T follicular helper cell (primary cell): ENCODE data around the gene CHRNA5.
"Not testable (repeated sequence)": the region's sequence is repeated elsewhere in the genome, so short reads cannot be mapped to it uniquely, and the experiment has no call there.

Source experiments
- DNase-seq: peaks from one replicate; pipeline ENCODE4 v3.0.0-alpha.2; 2020; ENCODE audit warnings: low read depth
- total RNA-seq, 2 experiments: gene quantifications; one replicate each; lab custom pipeline; 2026; lab: John Stamatoyannopoulos, UW

The CHRNA5 gene
- 1.3 to 3.9 reads per million in 2 experiments for total RNA-seq

- DNase-seq, result peak; percentile 44
These were observed at the start of gene CHRNA5 for GRCh38 chr15:78565097-78565950. CHRNA5 (plus strand) TSS chr15:78565520; CDS start chr15:78565720, 200 bp downstream.

GRCh38 chr15:78520035-78520434, 45.3 kb upstream of the CHRNA5 start:
- DNase-seq, result not testable (repeated sequence)

GRCh38 chr15:78524230-78524629, 41.1 kb upstream of the CHRNA5 start:
- no peak for DNase-seq

- no peak for DNase-seq
These were observed 38.0 kb upstream of the CHRNA5 start for GRCh38 chr15:78527325-78527724.

GRCh38 chr15:78533331-78533730, 32.0 kb upstream of the CHRNA5 start:
- no peak for DNase-seq

- DNase-seq, result no peak
These were observed 29.2 kb upstream of the CHRNA5 start for GRCh38 chr15:78536134-78536533.

- no peak for DNase-seq
These were observed 27.9 kb upstream of the CHRNA5 start for GRCh38 chr15:78537266-78537905.

GRCh38 chr15:78538358-78538757, 27.0 kb upstream of the CHRNA5 start:
- no peak for DNase-seq

- DNase-seq, result not testable (repeated sequence)
These were observed 25.7 kb upstream of the CHRNA5 start for GRCh38 chr15:78539464-78540140.

- DNase-seq, result peak; percentile 90
These were observed 25.0 kb upstream of the CHRNA5 start, which contains the start of gene PSMA4 for GRCh38 chr15:78540141-78540870. PSMA4 (plus strand) TSS chr15:78540444; CDS start chr15:78541928, 1,484 bp downstream.

GRCh38 chr15:78540871-78541743, 24.2 kb upstream of the CHRNA5 start:
- no peak for DNase-seq

GRCh38 chr15:78541744-78542034, 23.6 kb upstream of the CHRNA5 start:
- no peak for DNase-seq

- DNase-seq, result no peak
These were observed 22.7 kb upstream of the CHRNA5 start for GRCh38 chr15:78542647-78543046.

- no peak for DNase-seq
These were observed 15.1 kb upstream of the CHRNA5 start for GRCh38 chr15:78550194-78550593.

GRCh38 chr15:78550815-78551214, 14.5 kb upstream of the CHRNA5 start:
- DNase-seq, result no peak

- DNase-seq, result no peak
These were observed 13.4 kb upstream of the CHRNA5 start for GRCh38 chr15:78551902-78552301.

- DNase-seq, result no peak
These were observed 12.7 kb upstream of the CHRNA5 start for GRCh38 chr15:78552597-78552996.

GRCh38 chr15:78560201-78560600, 5.1 kb upstream of the CHRNA5 start:
- not testable (repeated sequence) for DNase-seq

- no peak for DNase-seq
These were observed 3.8 kb upstream of the CHRNA5 start for GRCh38 chr15:78561490-78561889.

- DNase-seq, result no peak
These were observed 2.2 kb upstream of the CHRNA5 start for GRCh38 chr15:78563092-78563491.

GRCh38 chr15:78564743-78565096, 600 bp upstream of the CHRNA5 start:
- no peak for DNase-seq
